GM18502 (cell line): ENCODE measurements around the gene CIPC.

Source experiments
- ATAC-seq: cut with Tn5 transposase; IDR thresholded peaks from one replicate; pipeline ENCODE4 v1.9.1; 2021; ENCODE audit warnings: mild to moderate bottlenecking; ENCODE audit not compliant: unreplicated experiment, poor library complexity

The CIPC gene

DNA sequence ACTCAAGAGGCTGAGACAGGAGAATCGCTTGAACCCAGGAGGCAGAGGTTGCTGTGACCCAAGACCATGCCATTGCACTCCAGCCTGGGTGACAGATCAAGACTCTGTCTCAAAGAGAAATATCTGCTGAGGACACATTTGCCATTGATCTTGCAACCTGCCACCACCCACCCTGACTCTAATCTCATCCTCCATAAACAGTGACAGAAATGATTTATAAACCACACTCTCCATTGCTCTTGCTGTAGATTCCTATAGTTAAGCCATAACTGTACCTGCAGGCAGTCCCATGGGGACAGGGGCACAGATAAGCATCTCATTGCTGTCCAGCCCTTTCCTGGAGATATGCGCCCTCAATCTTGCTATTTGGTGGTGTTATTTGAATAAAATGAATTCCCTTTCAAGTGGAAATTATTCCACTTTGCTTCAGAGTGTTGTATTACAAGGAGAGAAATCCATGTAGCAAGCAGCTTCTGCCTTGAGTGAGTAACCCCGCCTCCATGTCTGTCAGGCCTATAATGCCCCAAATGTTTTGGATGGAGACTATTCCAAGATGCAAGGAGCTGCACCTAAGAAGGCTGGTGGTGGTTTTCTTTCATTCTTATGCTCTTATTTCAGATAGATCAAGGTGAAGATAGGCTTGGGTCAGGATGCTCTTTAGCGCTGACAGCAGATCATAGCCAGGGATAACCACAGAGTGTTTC is 46.5 kb downstream of the CIPC start:
- no peak for ATAC-seq

GRCh38 chr14:77145975-77146740 is 48.1 kb downstream of the CIPC start:
- no peak for ATAC-seq

GRCh38 chr14:77148510-77149231 is 50.6 kb downstream of the CIPC start:
- ATAC-seq: no peak

DNA sequence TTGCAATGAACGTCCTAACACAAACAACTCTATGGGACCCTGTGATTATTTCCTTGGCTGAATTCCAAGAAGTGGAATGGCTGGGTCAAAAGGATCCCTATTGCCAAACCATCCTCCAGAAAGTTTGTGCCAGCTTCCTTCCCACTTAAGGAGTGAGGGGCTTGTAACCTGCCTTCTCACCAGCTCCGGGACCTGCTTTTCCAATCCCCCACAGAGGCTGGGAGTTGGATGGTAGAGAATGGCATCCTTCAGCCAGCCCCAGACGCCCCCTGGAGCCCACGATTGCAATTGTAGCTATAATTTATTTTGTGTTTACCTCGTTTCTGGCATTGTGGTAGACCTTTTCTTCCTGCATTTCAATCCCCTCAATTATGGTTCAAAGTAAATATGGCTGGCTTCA is 53.2 kb downstream of the CIPC start:
- ATAC-seq: no peak

GRCh38 chr14:77151918-77152588 is 54.0 kb downstream of the CIPC start:
- no peak for ATAC-seq

DNA sequence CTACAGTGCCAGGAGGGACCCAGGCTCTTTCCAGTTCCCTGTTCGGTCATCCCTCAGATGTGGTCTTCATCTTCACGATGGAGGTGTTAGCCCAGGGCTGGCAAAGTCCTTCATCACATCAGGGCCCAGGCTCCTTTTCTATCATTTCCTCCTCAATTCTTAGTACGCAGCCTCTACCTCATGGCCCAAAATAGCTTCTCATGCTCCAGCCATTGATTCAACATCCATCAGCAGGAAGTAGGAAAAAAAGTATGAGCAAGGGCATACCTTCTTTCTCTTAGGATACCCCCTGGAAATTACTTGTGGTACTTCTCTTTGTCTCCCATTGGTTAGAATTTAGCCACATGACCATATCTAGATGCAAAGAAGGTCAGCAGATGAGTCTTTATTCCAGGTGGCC is 55.7 kb downstream of the CIPC start:
- no peak for ATAC-seq

DNA sequence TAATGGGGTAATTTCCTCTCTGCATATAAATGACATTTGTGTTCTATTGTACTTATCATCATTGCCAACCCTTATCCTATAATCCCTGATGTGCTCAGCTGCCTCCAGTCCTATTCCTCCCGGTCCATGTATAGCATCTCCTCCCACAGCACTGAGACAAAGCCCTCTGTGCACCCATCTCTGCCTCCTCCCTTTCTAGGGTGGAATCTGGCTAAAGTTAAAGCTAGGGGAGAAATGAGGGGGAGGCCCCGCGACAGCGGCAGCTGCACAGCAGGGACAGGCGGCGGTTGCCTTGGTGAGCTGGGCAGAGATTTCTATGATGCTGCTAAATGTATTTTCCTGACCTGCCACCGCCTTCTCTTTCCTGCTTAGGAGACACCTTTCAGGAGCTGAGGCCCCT is 56.4 kb downstream of the CIPC start:
- no peak for ATAC-seq

- no peak for ATAC-seq
Observed at GRCh38 chr14:77155083-77155482, 57.0 kb downstream of the CIPC start.

DNA sequence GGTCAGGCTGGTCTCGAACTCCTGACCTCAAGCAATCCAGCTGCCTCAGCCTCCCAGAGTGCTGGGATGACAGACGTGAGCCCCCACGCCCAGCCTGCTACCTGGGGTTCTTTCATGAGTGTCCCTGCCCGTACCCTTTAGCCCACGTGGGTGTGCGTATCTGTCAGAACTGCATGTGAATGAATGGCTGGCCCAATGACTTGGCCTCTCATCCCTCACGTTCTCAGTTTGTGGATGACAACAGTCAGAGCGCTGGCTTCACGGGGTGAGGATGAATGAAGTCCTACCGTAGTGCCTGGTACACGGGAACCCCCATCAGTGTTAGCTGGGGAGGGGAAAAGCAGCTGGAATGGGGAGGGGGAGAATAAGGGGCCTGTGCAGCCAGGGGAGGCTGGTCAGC is 59.7 kb downstream of the CIPC start:
- ATAC-seq: no peak

DNA sequence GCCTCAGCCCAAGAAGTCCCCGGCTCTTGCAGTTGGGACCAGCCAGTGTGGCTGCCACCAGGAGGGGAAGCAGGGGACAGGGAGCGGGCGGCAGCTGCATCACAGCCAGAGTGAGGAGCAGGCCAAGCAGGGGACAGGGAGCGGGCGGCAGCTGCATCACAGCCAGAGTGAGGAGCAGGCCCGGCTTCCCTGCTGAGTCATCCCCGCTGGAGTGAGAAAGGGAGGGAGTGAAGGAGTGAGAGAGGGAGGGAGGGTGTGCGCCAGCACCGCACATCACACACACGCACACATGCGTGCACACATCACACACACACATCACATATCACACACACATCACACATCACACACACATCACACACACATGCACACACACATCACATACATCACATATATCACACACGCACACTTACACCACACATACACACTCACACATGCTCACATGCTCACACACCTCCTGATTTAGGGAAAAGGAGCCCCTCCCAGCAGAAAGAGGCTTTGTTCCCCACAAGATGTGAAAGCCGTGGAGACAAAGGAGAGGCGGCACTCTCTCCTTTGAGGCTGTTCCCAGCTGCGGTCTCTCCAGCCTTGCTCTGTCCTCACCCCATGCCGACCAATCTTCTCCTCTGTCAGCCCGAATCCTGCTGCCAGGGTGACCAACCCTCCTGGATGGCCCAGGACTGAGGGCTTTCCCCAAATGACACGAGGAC is 60.3 kb downstream of the CIPC start:
- no peak for ATAC-seq

- no peak for ATAC-seq
Observed at GRCh38 chr14:77158882-77159255, 60.8 kb downstream of the CIPC start.

- no peak for ATAC-seq
Observed at GRCh38 chr14:77161011-77161410, 63.0 kb downstream of the CIPC start.
